NCI-H510A treated with DMSO at 0.1 percent for 48 hours (cell line): Measurements from ENCODE around the gene OR8B8.
"Not testable (repeated sequence)": the region's sequence is repeated elsewhere in the genome, so short reads cannot be mapped to it uniquely, and the experiment has no call there.

Source experiments
- DNase-seq: peaks from one replicate; lab custom pipeline; 2025; lab: John Stamatoyannopoulos, UW

The OR8B8 gene, protein sequence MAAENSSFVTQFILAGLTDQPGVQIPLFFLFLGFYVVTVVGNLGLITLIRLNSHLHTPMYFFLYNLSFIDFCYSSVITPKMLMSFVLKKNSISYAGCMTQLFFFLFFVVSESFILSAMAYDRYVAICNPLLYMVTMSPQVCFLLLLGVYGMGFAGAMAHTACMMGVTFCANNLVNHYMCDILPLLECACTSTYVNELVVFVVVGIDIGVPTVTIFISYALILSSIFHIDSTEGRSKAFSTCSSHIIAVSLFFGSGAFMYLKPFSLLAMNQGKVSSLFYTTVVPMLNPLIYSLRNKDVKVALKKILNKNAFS

GRCh38 chr11:124445646-124446150 lies at the start of gene OR8B8:
Gene OR8B8 (minus strand): TSS chr11:124445696. CDS start chr11:124441085, 4,611 bp downstream.
- no peak for DNase-seq

DNA sequence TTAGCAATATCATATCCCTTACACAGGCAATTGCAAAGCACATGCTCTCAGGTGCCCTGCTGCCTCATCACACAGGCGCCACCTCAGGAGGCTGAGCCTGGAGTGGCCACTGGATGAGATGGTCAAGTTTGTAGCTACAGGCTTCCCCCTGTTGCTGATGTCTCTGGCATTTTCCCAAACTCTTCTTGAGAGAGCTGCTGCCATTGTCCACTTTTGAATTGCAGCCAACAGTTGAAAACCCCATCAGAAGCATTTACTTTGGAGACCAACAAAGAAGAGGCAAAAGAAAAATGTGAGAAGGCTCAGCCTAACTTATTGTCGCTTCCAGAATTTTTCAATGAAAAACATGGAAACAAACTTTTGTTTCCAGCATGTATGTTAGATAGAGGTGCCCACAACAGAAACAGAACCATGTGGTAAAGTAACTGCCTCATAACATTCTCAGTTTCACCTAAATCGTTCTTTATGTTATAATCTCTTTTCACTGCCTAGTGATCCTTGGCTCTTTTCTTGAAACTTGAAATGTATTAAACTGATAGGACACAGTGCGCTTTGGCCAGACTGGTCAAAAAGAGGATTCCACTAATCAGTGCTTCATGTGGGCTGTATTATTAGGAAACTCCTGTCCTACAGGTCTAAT lies 47.6 kb upstream of the OR8B8 start:
- no peak for DNase-seq

- no peak for DNase-seq
These were observed 37.9 kb upstream of the OR8B8 start for GRCh38 chr11:124483422-124483821.

- DNase-seq: no peak
These were observed 37.1 kb upstream of the OR8B8 start for GRCh38 chr11:124482362-124483147.

- peak; percentile 4 for DNase-seq
These were observed 36.1 kb upstream of the OR8B8 start for GRCh38 chr11:124481365-124482323.

DNA sequence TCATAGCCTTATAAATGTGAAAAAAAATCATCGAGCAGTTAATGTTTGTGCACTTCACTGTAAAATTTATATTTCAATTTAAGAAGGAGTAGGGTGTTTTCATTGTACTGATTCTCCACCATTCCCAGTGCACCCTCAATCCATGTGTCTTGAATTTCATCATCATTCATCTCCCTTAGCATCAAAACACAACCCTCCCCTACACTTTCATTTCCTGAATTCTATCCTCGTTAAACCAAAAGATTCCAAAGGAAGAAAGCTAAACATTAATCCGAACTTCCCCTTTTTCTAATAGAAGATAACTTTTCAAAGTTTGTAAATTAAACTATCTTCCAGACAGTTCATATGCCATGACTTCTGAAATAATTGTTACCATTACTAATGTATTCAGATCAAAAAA lies 34.1 kb upstream of the OR8B8 start:
- DNase-seq: no peak

- no peak for DNase-seq
These were observed 29.8 kb upstream of the OR8B8 start for GRCh38 chr11:124475265-124475664.

DNA sequence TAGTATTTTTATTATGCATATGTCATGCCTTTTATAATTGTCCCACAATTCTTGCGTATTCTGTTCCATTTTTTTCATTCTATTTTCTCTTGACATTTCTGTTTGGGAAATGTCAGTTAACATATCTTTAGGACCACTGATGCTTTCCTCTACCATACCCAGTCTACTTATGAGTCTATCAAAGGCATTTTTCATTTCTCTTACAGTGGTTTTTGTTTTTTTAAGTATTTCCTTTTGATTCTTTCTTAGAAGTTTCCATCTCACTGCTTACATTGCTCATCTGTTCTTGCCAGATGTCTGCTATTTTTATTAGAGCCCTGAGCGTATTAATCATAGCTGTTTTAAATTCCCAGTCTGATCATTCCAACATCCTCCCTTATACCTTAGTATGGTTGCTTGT lies 29.3 kb upstream of the OR8B8 start:
- DNase-seq: no peak

GRCh38 chr11:124474079-124474478 lies 28.6 kb upstream of the OR8B8 start:
- DNase-seq: no peak

GRCh38 chr11:124473476-124473875 lies 28.0 kb upstream of the OR8B8 start:
- DNase-seq: no peak

DNA sequence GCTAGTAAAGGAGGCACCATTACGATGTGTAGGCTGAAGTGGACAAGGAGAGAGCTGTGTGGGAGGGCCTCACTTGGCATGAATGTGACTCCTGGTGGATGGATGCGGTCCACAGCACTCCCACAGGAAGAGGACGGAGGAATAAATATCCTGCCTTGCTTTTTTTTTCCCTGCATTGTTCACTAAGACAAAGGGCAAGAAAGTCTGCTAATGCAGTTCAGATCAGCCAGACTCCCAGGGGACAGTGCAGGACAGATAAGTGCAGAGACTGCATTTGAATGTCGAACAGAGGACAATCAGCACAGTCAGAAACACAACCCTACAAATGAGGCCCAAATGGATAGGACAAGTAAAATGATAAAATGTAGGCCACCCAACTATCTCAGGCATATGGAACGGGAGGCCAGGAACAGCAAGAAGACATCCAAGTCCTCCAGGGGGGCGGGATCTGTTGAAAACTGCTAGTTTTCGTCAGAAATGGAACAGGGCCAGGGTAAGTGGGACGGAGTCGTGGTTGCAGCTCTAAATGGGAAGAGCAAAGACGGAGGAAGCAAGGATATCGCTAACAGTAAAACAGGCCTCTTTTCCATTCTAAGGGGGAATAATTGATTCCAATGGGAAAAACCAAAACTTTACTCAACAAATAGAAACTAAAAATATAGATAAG lies 25.2 kb upstream of the OR8B8 start:
- DNase-seq: no peak

GRCh38 chr11:124467381-124467927 lies 22.0 kb upstream of the OR8B8 start:
- no peak for DNase-seq

- DNase-seq: no peak
These were observed 19.9 kb upstream of the OR8B8 start for GRCh38 chr11:124465368-124465767.

DNA sequence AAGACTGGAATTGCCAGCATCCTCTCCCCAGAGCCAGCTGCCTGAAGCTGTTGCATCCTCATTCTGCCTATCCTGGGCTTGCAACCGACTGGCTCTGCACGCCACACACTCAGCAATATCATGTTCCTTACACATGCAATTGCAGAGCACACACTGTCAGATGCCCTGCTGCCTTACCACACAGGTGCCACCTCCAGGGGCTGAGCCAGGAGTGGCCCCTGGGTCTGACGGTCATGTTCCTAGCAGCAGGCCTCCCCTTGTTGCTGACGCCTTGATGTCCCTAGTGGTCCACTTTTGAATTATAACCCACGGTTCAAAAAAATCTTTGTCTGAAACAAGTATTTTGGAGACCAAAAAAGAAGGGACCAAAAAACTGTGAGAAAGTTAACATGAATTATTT lies 18.5 kb upstream of the OR8B8 start:
- no peak for DNase-seq

DNA sequence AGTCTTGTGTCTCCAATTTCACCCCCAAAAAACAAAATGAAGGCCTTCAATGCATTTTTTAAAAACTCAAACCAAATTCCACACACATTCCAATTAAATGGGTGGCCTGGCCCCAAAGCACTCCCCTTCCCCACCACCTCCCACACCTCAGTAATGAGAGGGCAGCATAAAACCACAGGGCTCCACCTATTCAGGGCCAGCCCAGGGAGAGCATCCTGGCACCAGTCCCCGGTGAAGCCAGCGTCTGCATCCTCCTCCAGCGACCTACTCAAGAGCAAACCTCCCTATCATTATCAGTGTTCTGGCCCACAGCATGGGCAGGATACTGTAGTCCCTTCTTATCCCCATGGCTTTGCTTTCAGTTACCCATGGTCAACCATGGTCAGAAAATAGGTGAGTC lies 17.8 kb upstream of the OR8B8 start:
- no peak for DNase-seq

GRCh38 chr11:124460459-124460858 lies 15.0 kb upstream of the OR8B8 start:
- no peak for DNase-seq

DNA sequence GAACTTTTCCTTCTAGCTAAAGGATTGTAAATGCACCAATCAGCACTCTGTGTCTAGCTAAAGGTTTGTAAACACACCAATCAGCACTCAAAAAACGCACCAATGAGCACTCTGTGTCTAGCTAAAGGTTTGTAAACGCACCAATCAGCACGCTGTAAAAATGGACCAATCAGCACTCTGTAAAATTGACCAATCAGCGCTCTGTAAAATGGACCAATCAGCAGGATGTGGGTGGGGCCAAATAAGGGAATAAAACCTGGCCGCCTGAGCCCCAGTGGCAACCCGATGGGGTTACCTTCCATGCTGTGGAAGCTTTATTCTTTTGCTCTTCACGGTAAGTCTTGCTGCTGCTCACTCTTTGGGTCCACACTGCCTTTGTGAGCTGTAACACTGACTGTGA lies 13.9 kb upstream of the OR8B8 start:
- DNase-seq: not testable (repeated sequence)

GRCh38 chr11:124454552-124454951 lies 9.1 kb upstream of the OR8B8 start:
- DNase-seq: no peak

GRCh38 chr11:124446916-124447315 lies 1.4 kb upstream of the OR8B8 start:
- no peak for DNase-seq

- no peak for DNase-seq
These were observed 2.6 kb downstream of the OR8B8 start for GRCh38 chr11:124442847-124443246.

GRCh38 chr11:124442442-124442841 lies 3.1 kb downstream of the OR8B8 start:
- DNase-seq: no peak
